GM12878 (cell line): Measurements from ENCODE around the gene ULBP1. TPM values are rescaled to one million over a fixed set of nuclear protein-coding genes. Genes with fewer than 3 reads are reported as not detected.

ENCODE experiments used
- ATAC-seq: fragments of 200-7000 bp; cut with Tn5 transposase; 3 replicates; pipeline ENCODE4 v1.9.1; 2020; ENCODE audit warnings: mild to moderate bottlenecking, moderate library complexity
- BruUV-seq: library from RNA; stranded (reverse); fragments of 400-500 nt; replicated peaks from 2 replicates; lab custom pipeline; 2021; lab: Mats Ljungman, UMichigan
- CTCF ChIA-PET: fragments of 300-600 bp; sonication (Branson Sonifier 250); formaldehyde crosslinking; extraction: SDS; loops from one replicate; lab custom pipeline; 2021; ENCODE audit warnings: inconsistent platforms; lab: Yijun Ruan, JAX
- POLR2A ChIA-PET: fragments of 350-600 bp; formaldehyde crosslinking; extraction: SDS; loops from one replicate; lab custom pipeline; 2021; ENCODE audit warnings: inconsistent platforms; lab: Charles Lee
- RAD21 ChIA-PET: fragments of 300-600 bp; sonication (Branson Sonifier 250); formaldehyde crosslinking; loops from one replicate; lab custom pipeline; 2023; ENCODE audit warnings: antibody characterized with exemption; ENCODE audit not compliant: unreplicated experiment; lab: Charles Lee
- SMC1A ChIA-PET: fragments of 300-600 bp; sonication (Branson Sonifier 250); formaldehyde crosslinking; loops from one replicate; lab custom pipeline; 2023; ENCODE audit not compliant: unreplicated experiment, uncharacterized antibody; lab: Charles Lee
- DNase-seq: peaks from one replicate; pipeline ENCODE4 v3.0.0-alpha.2; 2011; ENCODE audit warnings: low read depth, low spot score
- FAIRE-seq: peaks from 3 replicates; lab custom pipeline; 2011; peaks lifted over from hg19 to GRCh38; lab: Jason Lieb, UNC
- H2AFZ ChIP-seq: 2 replicates; pipeline ENCODE4 v1.6.0; 2011; ENCODE audit warnings: low read depth, low read length, control low read depth; ENCODE audit not compliant: control insufficient read depth
- H3K27ac ChIP-seq: 2 replicates; pipeline ENCODE4 v1.5.1; 2011; ENCODE audit warnings: control low read depth; ENCODE audit not compliant: control insufficient read depth, insufficient read depth
- H3K27me3 ChIP-seq, 2 experiments: replicated peaks in 1 of 2; 2 replicates each; pipeline versions ENCODE4 v1.6.0 to v1.6.1; 2011; ENCODE audit warnings: low read length in 1 of 2; ENCODE audit not compliant: control insufficient read depth in 2 of 2, insufficient read depth in 2 of 2
- H3K36me3 ChIP-seq, 2 experiments: 2 replicates each; pipeline ENCODE4 v1.5.1; 2011; ENCODE audit warnings: low read length in 1 of 2; ENCODE audit not compliant: control insufficient read depth in 2 of 2, insufficient read depth in 2 of 2
- H3K4me1 ChIP-seq: 2 replicates; pipeline ENCODE4 v1.6.1; 2011; ENCODE audit warnings: mild to moderate bottlenecking, low read length, moderate library complexity, mixed read lengths; ENCODE audit not compliant: control insufficient read depth, insufficient read depth
- H3K4me2 ChIP-seq: 2 replicates; pipeline ENCODE4 v1.6.0; 2011; ENCODE audit warnings: control low read depth; ENCODE audit not compliant: control insufficient read depth, insufficient read depth
- H3K4me3 ChIP-seq: fragments of 200-600 bp; sonication (generic); 2 replicates; pipeline ENCODE4 v1.5.1; 2016
- H3K79me2 ChIP-seq: 2 replicates; pipeline ENCODE4 v1.6.0; 2011; ENCODE audit warnings: low read length; ENCODE audit not compliant: control insufficient read depth, insufficient read depth
- H3K9ac ChIP-seq: 2 replicates; pipeline ENCODE4 v1.8.0; 2011; ENCODE audit warnings: low read length, control low read depth, mixed read lengths; ENCODE audit not compliant: control insufficient read depth, insufficient read depth
- H3K9me3 ChIP-seq: replicated peaks from 3 replicates; pipeline ENCODE4 v1.5.1; 2011; ENCODE audit warnings: mild to moderate bottlenecking, low read length; ENCODE audit not compliant: control insufficient read depth, insufficient read depth
- H4K20me1 ChIP-seq: 2 replicates; pipeline ENCODE4 v1.6.0; 2011; ENCODE audit not compliant: control insufficient read depth, insufficient read depth
- FOXK2 ChIP-seq: fragments of 450-650 bp; IDR thresholded peaks from 2 replicates; pipeline ENCODE4 v1.6.1; 2017; ENCODE audit warnings: mild to moderate bottlenecking, moderate library complexity
- NKRF ChIP-seq: fragments of 450-650 bp; conservative IDR thresholded peaks from 2 replicates; pipeline ENCODE4 v1.6.1; 2017; ENCODE audit warnings: mild to moderate bottlenecking, moderate library complexity
- SUPT20H ChIP-seq: IDR thresholded peaks from 2 replicates; pipeline ENCODE4 v1.6.1; 2011; ENCODE audit warnings: low read depth, mild to moderate bottlenecking, low read length, moderate library complexity, borderline replicate concordance; ENCODE audit not compliant: control insufficient read depth
- WGBS: methylation state at CpG from one replicate; pipeline ENCODE4 v1.1.6; 2016; ENCODE audit warnings: low lambda C conversion rate; ENCODE audit not compliant: insufficient replicate concordance, insufficient coverage; ENCODE audit errors: missing lambda C conversion rate; 5-methylcytosine and 5-hydroxymethylcytosine counted together
- in situ Hi-C: fragments of 300-500 bp; cut with MboI; formaldehyde crosslinking; loops from 9 replicates; pipeline ENCODE4 v1.14.3; 2018; ENCODE audit warnings: mixed read lengths
- intact Hi-C: fragments of 100-400 bp; cut with micrococcal nuclease; formaldehyde crosslinking; loops from one replicate; pipeline ENCODE4 v1.14.2; 2022; ENCODE audit not compliant: unreplicated experiment
- polyA plus RNA-seq, 11 experiments: library from polyadenylated mRNA; depleted of rRNA in 4 of 11; unstranded in 6 of 11; stranded (reverse) in 5 of 11; fragments of >200 nt; fragmentation: Nextera tagmentation in 4 of 11; fragmentation: Illumina TruSeq in 1 of 11; extraction: Ambion mirVana in 4 of 11; extraction: Trizol in 1 of 11; gene quantifications; 1 replicate in 1 of 11; 2 replicates in 10 of 11; pipeline versions ENCODE4 v1.2.1 to v1.2.3, GENCODE V29; 2011 to 2016; ENCODE audit warnings: inconsistent platforms in 2 of 11, missing spikeins in 2 of 11, low read depth in 1 of 11
- total RNA-seq, 4 experiments: library from RNA; depleted of rRNA in 3 of 4; stranded (reverse); fragments of >200 nt in 3 of 4; fragmentation: Illumina TruSeq in 1 of 4; extraction: Trizol in 1 of 4; gene quantifications; 2 replicates each; pipeline versions ENCODE4 v1.2.1 to v1.2.3, GENCODE V29; 2013 to 2021
- TF ChIP-seq, protein P1 (sequence below): fragments of 450-650 bp; IDR thresholded peaks from 2 replicates; pipeline ENCODE4 v1.6.1; 2017; ENCODE audit warnings: borderline replicate concordance
- TF ChIP-seq, protein P2 (sequence below): fragments of 450-650 bp; IDR thresholded peaks from 2 replicates; pipeline ENCODE4 v1.6.1; 2017; ENCODE audit warnings: mild to moderate bottlenecking, low read depth, inconsistent platforms; ENCODE audit not compliant: poor library complexity, severe bottlenecking
- TF ChIP-seq, protein P3 (sequence below): IDR thresholded peaks from 2 replicates; pipeline ENCODE4 v1.6.1; 2011; ENCODE audit warnings: mild to moderate bottlenecking, low read depth, low read length, moderate library complexity; ENCODE audit not compliant: insufficient replicate concordance

ULBP1 gene
- total and polyA plus RNA-seq, 10 of the 15 experiments (the other 5 are each of a cell fraction or from before 2014, with no cell fraction given): 0.02 to 0.12 (median 0.04) TPM; not detected in 7

DNA sequence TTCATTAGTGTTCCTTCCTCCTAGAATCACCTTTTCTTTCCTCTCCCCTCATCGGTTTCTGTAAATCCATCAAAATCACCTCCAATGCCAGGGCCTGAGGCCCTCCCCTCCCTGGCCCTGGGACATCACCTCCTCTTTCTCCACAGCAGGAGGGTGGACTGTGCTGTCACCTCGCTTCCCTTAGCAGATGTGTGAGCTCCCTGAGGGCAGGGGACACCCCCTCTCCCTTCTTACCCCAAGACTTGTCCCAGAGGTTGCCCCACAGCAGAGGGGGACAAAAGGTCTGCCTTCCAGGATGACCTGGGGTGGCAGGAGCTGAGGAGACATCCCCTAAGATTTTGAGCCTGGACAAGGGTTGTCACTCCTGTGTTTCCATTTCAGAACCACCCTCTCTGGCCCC lies 5.9 kb downstream of the ULBP1 start:
- H3K27me3 ChIP-seq: peaks cover 7 to 10% of the 10 kb centered on the region in 2 experiments
- in situ Hi-C loops: no loop called here
- no peaks in the 10 kb centered on the region for H4K20me1 ChIP-seq
- no peaks in the 10 kb centered on the region for H3K4me1 ChIP-seq
- FAIRE-seq (no peak), ATAC-seq (no peak)
- H3K9me3 ChIP-seq: peaks cover 8% of the 10 kb centered on the region; the same call in 2 of the 3 replicates
- ChIA-PET POLR2A (no interaction called here), SMC1A (interaction anchor here (1.0 kb wide), 1 partner anchor 83 kb away, joined by 3 read pairs; no protein-coding TSS in a partner anchor), CTCF (interaction anchor here (0.6 kb wide), 1 partner anchor 87 kb away, joined by 3 read pairs; no protein-coding TSS in a partner anchor)
- H3K79me2 ChIP-seq: no peaks in the 10 kb centered on the region
- H3K27ac ChIP-seq: no peak overlapping the region
- H3K4me2 ChIP-seq: no peak overlapping the region
- H2AFZ ChIP-seq: no peak overlapping the region
- no peak overlapping the region for H3K4me3 ChIP-seq
- BruUV-seq: no TSS peak
- intact Hi-C loops: no loop called here
- TF ChIP-seq FOXK2 (no peak), NKRF (no peak), SUPT20H (no peak)
- TF ChIP-seq, protein P1, sequence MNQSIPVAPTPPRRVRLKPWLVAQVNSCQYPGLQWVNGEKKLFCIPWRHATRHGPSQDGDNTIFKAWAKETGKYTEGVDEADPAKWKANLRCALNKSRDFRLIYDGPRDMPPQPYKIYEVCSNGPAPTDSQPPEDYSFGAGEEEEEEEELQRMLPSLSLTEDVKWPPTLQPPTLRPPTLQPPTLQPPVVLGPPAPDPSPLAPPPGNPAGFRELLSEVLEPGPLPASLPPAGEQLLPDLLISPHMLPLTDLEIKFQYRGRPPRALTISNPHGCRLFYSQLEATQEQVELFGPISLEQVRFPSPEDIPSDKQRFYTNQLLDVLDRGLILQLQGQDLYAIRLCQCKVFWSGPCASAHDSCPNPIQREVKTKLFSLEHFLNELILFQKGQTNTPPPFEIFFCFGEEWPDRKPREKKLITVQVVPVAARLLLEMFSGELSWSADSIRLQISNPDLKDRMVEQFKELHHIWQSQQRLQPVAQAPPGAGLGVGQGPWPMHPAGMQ: no peak
- TF ChIP-seq, protein P2, sequence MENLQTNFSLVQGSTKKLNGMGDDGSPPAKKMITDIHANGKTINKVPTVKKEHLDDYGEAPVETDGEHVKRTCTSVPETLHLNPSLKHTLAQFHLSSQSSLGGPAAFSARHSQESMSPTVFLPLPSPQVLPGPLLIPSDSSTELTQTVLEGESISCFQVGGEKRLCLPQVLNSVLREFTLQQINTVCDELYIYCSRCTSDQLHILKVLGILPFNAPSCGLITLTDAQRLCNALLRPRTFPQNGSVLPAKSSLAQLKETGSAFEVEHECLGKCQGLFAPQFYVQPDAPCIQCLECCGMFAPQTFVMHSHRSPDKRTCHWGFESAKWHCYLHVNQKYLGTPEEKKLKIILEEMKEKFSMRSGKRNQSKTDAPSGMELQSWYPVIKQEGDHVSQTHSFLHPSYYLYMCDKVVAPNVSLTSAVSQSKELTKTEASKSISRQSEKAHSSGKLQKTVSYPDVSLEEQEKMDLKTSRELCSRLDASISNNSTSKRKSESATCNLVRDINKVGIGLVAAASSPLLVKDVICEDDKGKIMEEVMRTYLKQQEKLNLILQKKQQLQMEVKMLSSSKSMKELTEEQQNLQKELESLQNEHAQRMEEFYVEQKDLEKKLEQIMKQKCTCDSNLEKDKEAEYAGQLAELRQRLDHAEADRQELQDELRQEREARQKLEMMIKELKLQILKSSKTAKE: no peak
- TF ChIP-seq, protein P3, sequence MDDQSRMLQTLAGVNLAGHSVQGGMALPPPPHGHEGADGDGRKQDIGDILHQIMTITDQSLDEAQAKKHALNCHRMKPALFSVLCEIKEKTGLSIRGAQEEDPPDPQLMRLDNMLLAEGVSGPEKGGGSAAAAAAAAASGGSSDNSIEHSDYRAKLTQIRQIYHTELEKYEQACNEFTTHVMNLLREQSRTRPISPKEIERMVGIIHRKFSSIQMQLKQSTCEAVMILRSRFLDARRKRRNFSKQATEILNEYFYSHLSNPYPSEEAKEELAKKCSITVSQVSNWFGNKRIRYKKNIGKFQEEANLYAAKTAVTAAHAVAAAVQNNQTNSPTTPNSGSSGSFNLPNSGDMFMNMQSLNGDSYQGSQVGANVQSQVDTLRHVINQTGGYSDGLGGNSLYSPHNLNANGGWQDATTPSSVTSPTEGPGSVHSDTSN: no peak
- TF ChIP-seq, all 136 proteins: peak for 0
- RAD21 ChIA-PET: no interaction called here
- no peaks in the 10 kb centered on the region for H3K36me3 ChIP-seq
- H3K9ac ChIP-seq: no peak overlapping the region
- WGBS: 0% methylated on average over 2 of the region's 2 CpGs
- no peak for DNase-seq
